OCI-LY3 (cell line): ENCODE results near the gene FCF1.
"Not testable (repeated sequence)": the region's sequence is repeated elsewhere in the genome, so short reads cannot be mapped to it uniquely, and the experiment has no call there.

Experiments
- H2AFZ ChIP-seq: fragments of 200-600, 300-600 bp; shearing (Covaris generic); 2 replicates; pipeline ENCODE4 v1.6.0; 2014; ENCODE audit warnings: antibody characterized with exemption, low read depth, low read length
- H3K27ac ChIP-seq: fragments of 200-600, 300-600 bp; sonication (generic); 2 replicates; pipeline ENCODE4 v1.5.1; 2014; ENCODE audit warnings: mild to moderate bottlenecking, low read length, moderate library complexity, mixed read lengths
- H3K27me3 ChIP-seq: fragments of 200-600, 300-600 bp; sonication (generic); 2 replicates; pipeline ENCODE4 v1.6.1; 2014; ENCODE audit warnings: low read depth, low read length, mixed read lengths
- H3K36me3 ChIP-seq: fragments of 200-600, 300-600 bp; sonication (generic); replicated peaks from 2 replicates; pipeline ENCODE3; 2014; ENCODE audit warnings: low read depth, low read length, mixed read lengths
- H3K4me1 ChIP-seq: fragments of 300-600, 200-600 bp; sonication (generic); 2 replicates; pipeline ENCODE4 v1.6.1; 2014; ENCODE audit warnings: low read length, mixed read lengths
- H3K4me2 ChIP-seq: fragments of 200-600, 300-600 bp; sonication (generic); 2 replicates; pipeline ENCODE4 v1.6.1; 2014; ENCODE audit warnings: low read length, mixed read lengths
- H3K4me3 ChIP-seq: fragments of 300-600, 200-600 bp; sonication (generic); 2 replicates; pipeline ENCODE4 v1.5.1; 2014; ENCODE audit warnings: antibody characterized with exemption, mild to moderate bottlenecking, low read length, moderate library complexity
- H3K79me2 ChIP-seq: fragments of 300-600, 200-600 bp; shearing (Covaris generic); 2 replicates; pipeline ENCODE4 v1.6.1; 2014; ENCODE audit warnings: mild to moderate bottlenecking, low read length, mixed read lengths
- H3K9ac ChIP-seq: fragments of 300-600, 200-600 bp; shearing (Covaris generic); 2 replicates; pipeline ENCODE4 v1.6.0; 2014; ENCODE audit warnings: mild to moderate bottlenecking, low read length, moderate library complexity
- H3K9me3 ChIP-seq: fragments of 200-600, 300-600 bp; shearing (Covaris generic); 2 replicates; pipeline ENCODE4 v1.6.1; 2014; ENCODE audit warnings: low read length, mixed read lengths; ENCODE audit not compliant: insufficient read depth
- H4K20me1 ChIP-seq: fragments of 200-600, 300-600 bp; sonication (generic); 2 replicates; pipeline ENCODE4 v1.6.1; 2016; ENCODE audit warnings: low read length, mixed read lengths; ENCODE audit not compliant: insufficient read depth
- EZH2phosphoT487 ChIP-seq: fragments of 200-600 bp; shearing (Covaris generic); IDR thresholded peaks from 2 replicates; pipeline ENCODE4 v1.6.1; 2018; ENCODE audit warnings: antibody characterized with exemption, mixed run types, low read depth
- TF ChIP-seq, protein P1 (sequence below): fragments of 200-600, 300-600 bp; sonication (generic); IDR thresholded peaks from 2 replicates; pipeline ENCODE4 v1.5.1; 2014; ENCODE audit warnings: antibody characterized with exemption, low read length, low read depth

FCF1 gene

DNA sequence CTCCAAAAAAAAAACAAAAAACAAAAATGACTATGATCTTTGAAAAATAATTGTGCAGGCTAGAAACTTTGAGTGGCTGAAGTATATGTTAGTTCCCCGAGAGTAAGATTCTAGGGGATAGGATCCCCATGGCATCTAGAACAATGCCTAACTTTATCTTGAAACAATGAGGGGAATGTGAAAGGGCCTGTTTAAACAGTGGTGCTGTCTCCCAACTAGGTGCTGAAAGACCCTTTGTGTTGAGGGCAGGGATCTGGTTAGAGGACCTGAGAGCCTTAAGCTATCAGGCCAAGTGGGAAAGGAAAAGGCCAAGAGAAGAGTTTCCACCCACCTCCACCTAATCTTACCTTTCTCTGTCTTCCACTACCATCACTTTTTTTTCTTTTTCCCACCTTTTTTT lies 43.4 kb downstream of the FCF1 start:
- Histone ChIP-seq H3K4me1 (no peaks in the 10 kb centered on the region), H3K4me2 (no peak overlapping the region), H2AFZ (no peak overlapping the region), H3K4me3 (no peak overlapping the region), H3K79me2 (no peaks in the 10 kb centered on the region), H4K20me1 (no peaks in the 10 kb centered on the region), H3K36me3 (no peaks in the 10 kb centered on the region), H3K9ac (no peak overlapping the region), H3K27me3 (no peaks in the 10 kb centered on the region), H3K9me3 (no peaks in the 10 kb centered on the region), H3K27ac (no peak overlapping the region)
- no peak for TF ChIP-seq EZH2phosphoT487
- TF ChIP-seq, protein P1, sequence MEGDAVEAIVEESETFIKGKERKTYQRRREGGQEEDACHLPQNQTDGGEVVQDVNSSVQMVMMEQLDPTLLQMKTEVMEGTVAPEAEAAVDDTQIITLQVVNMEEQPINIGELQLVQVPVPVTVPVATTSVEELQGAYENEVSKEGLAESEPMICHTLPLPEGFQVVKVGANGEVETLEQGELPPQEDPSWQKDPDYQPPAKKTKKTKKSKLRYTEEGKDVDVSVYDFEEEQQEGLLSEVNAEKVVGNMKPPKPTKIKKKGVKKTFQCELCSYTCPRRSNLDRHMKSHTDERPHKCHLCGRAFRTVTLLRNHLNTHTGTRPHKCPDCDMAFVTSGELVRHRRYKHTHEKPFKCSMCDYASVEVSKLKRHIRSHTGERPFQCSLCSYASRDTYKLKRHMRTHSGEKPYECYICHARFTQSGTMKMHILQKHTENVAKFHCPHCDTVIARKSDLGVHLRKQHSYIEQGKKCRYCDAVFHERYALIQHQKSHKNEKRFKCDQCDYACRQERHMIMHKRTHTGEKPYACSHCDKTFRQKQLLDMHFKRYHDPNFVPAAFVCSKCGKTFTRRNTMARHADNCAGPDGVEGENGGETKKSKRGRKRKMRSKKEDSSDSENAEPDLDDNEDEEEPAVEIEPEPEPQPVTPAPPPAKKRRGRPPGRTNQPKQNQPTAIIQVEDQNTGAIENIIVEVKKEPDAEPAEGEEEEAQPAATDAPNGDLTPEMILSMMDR = no peak

DNA sequence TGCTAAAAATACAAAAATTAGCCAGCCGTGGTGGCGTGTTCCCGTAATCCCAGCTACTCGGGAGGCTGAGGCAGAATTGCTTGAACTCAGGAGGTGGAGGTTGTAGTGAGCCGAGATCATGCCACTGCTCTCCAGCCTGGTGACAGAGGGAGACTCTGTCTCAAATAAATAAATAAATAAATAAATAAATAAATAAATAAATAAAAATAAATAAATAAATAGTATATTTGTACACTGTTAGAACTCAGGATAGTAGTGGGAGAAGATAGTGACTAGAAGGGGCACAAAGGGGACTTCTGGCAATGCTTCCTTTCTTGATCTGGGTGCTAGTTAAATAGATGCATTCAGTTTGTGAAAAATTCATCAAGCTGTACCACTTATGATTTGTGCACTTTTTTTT lies 45.6 kb downstream of the FCF1 start:
- H3K9me3 ChIP-seq, H3K9ac ChIP-seq, H3K4me1 ChIP-seq, H2AFZ ChIP-seq, H3K79me2 ChIP-seq, H3K36me3 ChIP-seq, H3K4me3 ChIP-seq, H3K27me3 ChIP-seq, H3K27ac ChIP-seq, H3K4me2 ChIP-seq, H4K20me1 ChIP-seq: not testable (repeated sequence)

DNA sequence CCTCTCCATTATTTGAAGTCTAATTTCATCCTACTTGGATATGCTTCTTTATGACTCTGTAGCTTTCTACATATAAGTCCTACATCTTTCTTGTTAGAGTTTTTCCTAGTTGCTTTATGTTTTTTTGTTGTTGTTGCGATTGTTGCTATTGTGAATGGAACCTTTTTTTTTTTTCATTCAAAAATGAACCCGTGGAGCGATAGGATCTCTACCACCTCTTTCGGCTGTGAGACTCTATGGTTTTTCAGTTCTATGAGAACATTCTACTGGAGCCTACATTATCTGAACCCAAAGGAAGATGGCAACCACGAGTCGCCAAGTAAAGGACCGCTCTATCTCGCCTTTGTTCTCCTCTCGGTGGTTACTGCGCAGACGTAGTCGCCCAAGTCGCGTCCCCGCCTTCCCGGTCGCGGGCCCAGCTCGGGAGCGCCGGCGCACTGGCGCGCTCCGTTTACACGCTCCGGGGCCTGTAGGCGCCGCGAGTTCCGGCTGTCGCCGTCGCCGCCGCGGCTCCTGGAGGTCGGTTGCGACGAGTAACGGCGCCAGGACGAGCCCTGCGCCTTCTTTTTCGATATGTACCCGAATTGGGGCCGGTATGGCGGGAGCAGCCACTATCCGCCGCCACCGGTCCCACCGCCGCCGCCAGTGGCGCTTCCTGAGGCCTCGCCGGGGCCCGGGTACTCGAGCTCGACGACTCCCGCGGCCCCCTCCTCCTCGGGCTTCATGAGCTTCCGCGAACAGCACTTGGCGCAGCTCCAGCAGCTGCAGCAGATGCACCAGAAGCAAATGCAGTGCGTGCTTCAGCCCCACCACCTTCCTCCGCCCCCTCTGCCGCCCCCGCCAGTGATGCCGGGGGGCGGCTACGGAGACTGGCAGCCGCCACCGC lies 50.2 kb downstream of the FCF1 start, which contains the start of gene YLPM1:
YLPM1 (plus strand) TSS at position 400 of the 886 bp plus-strand sequence; CDS start at position 574, 174 bp downstream.
- no peaks in the 10 kb centered on the region for H3K27me3 ChIP-seq
- peaks cover 30% of the 10 kb centered on the region for H3K36me3 ChIP-seq
- H3K79me2 ChIP-seq = peaks cover 55% of the 10 kb centered on the region
- H3K9ac ChIP-seq = peak within 1 kb of the TSS; percentile 86
- H3K4me1 ChIP-seq = peaks cover 33% of the 10 kb centered on the region
- TF ChIP-seq, protein P1 = peak; percentile 54
- no peak for TF ChIP-seq EZH2phosphoT487
- peak within 1 kb of the TSS; percentile 99 for H3K4me2 ChIP-seq
- peak within 1 kb of the TSS; percentile 58 for H3K27ac ChIP-seq
- H2AFZ ChIP-seq = peak within 1 kb of the TSS; percentile 99
- peaks cover 28% of the 10 kb centered on the region for H4K20me1 ChIP-seq
- H3K9me3 ChIP-seq = no peaks in the 10 kb centered on the region
- peak within 1 kb of the TSS; percentile 99 for H3K4me3 ChIP-seq

DNA sequence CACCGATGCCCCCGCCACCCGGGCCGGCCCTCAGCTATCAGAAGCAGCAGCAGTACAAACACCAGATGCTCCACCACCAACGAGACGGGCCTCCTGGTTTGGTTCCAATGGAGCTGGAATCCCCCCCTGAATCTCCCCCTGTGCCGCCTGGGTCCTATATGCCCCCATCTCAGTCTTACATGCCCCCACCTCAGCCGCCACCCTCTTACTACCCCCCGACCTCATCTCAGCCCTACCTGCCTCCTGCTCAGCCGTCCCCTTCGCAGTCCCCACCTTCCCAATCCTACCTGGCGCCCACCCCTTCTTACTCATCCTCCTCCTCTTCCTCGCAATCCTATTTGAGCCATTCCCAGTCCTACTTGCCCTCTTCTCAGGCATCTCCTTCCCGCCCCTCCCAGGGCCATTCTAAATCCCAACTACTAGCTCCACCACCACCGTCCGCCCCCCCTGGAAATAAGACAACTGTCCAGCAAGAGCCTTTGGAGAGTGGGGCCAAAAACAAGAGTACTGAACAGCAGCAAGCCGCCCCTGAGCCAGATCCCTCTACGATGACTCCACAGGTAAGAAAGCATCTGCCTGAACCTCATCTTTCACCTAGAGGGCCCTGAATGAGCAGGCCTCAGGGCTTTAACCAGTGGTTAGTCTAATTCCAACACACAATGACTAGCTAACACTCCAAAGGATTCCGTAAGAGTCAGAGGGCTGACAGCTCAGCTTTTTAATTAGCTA lies 51.0 kb downstream of the FCF1 start:
- H3K4me3 ChIP-seq = peak overlapping the region; percentile 99
- H3K4me1 ChIP-seq = peaks cover 39% of the 10 kb centered on the region
- H3K27me3 ChIP-seq = no peaks in the 10 kb centered on the region
- H3K9ac ChIP-seq = peak overlapping the region; percentile 86
- peaks cover 30% of the 10 kb centered on the region for H3K36me3 ChIP-seq
- H4K20me1 ChIP-seq = peaks cover 28% of the 10 kb centered on the region
- no peak for TF ChIP-seq EZH2phosphoT487
- TF ChIP-seq, protein P1 = no peak
- no peak overlapping the region for H2AFZ ChIP-seq
- H3K9me3 ChIP-seq = no peaks in the 10 kb centered on the region
- H3K79me2 ChIP-seq = peaks cover 63% of the 10 kb centered on the region
- peak overlapping the region; percentile 58 for H3K27ac ChIP-seq
- H3K4me2 ChIP-seq = peak overlapping the region; percentile 99
